T-helper 1 cell treated with Interleukin-12 subunit alpha and Interleukin-12 subunit beta and Interleukin-4 antibody, amounts not matched to agents 30 ng/mL and 1 ng/mL, for 36 hours (primary cell): ENCODE data around the gene ARHGAP26. TPM values are rescaled to one million over a fixed set of nuclear protein-coding genes. Genes with fewer than 3 reads are reported as not detected.

ENCODE experiments used
- intact Hi-C: fragments of 100-400 bp; cut with micrococcal nuclease; formaldehyde crosslinking; loops from one replicate; pipeline ENCODE4 v1.15.1; 2024
- total RNA-seq: library from RNA; stranded (reverse); gene quantifications from 2 replicates; pipeline ENCODE4 v1.2.3, GENCODE V29; 2022

The ARHGAP26 gene
- total RNA-seq, 1 donor from 2014 or later: 31.8 TPM

DNA sequence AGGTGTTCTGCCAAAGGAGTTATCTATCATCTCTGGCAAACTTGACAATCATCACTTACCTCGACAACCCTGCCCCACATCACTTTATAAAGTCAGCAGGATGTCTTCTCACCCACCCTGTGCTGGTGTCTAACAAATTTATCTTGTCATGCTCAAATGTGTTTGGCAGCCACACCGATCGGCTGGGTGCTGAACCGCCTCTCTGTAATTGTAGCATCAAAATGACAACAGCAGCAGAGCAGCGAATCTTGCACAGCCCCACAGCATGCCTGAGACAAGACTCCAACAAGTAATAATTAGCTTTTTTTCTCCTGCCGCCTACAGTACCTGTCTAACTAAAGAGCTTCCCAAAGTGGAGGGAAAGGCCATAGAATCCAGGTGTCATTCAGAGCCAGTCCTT is 457.1 kb downstream of the ARHGAP26 start:
- intact Hi-C loops: no loop called here

DNA sequence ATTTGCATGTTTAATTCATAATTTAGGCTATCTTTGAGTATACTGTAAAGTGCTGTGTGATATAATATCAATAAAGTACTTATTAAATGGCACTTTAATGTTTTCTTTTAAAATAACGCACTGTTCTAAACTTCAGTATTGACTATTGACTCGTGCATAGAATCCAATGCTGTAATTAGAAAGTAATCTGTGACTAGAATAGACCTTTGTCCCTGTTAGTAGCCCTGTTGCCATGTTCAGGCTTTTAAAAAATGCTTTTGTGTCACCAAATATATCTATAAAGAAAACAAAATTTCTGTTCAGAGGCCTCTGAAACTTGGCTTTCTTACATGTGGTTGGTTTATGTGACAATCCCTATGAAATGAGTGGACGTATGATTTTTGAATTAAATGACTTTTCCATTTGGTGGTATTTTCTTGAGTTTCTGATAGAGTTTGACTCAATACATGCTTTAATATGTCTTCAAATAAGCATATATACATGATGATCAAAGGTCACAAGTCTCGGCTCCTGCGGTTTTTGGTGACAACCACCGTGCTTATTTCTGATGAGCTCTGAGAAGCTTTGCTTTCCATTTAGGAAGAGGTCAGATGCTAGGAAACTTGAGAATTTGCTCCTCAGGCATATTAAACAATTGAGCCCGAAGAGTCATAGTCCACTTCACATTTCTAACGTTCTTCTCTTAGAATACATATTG is 458.6 kb downstream of the ARHGAP26 start:
- intact Hi-C loops: no loop called here

DNA sequence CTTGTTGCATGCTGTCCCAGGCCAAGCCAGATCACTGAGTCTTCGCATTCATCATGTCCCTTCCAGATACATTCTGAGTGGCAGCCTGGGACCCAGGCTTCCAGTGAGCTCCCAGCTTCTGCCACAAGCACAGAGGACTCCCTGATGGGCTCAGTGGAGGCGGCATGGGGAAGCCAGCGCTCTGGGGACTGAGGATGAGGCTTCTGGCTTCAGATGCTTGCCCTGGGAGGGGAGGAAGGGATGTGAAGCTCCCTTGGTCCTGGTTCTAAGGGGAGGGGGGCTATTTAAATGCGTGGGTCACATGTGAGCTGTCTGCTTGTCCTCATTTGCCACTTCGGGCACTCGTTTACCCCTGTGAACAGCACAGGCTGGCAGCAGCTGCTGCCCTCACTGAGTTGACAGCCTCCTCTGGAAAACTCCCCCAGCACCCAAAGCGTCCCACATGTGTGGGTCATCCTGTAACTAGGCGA is 459.3 kb downstream of the ARHGAP26 start:
- intact Hi-C loops: no loop called here

DNA sequence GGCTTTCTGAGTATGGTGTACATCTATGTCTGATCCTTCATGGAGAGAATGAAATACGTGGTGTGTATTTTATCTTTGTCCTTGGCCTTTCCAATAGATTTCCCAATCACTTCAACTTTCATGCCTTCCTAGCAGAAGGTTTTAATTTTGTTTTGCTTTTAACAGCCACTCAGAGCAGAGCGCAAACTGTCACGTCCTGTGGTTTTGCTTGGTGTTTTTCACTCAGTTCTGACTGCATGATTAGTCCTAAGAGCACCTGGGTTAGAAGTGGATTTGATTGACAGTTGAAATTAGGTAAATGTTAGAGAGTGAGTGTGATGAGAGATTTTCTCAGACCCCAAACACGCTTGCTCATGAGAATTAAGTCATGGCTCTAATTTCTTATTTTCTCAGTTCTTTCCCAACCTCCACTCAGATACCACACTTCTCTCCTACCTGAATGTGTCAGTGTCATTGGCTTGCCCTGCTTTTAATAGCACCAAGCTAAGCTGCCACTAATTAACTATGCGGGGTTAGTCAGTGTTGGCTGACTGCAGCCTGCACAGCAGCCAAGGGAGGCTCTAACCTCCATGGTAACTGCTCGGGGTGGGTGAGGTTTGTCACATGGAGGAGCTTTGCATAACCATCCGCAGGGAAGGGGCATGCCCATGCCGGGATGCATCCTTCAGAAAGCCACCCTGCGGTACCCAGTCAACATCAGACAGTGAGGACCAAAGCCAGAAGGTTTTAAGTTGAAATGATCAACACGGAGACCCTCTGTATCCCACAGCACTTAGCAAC is 459.9 kb downstream of the ARHGAP26 start:
- intact Hi-C loops: loop anchor here (1.0 kb wide), 2 partner anchors 8 to 47 kb away; no protein-coding TSS in a partner anchor

DNA sequence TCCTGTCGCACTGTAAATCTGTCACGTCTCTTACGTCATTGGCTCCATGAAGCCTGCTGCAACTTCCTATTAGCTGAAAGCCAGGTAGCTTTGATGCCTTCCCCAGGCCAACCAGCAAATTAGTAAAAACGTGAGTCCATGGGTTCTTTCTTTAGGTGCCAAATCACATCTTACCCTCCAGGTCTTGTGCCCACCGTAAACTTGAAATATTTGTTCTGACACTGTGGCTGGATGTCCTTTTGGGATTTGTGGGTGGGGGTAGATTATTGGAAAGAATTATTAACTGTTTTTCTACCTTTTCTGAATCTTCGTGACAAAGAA is 460.5 kb downstream of the ARHGAP26 start:
- intact Hi-C loops: loop anchor here (1.0 kb wide), 2 partner anchors 8 to 47 kb away; no protein-coding TSS in a partner anchor

DNA sequence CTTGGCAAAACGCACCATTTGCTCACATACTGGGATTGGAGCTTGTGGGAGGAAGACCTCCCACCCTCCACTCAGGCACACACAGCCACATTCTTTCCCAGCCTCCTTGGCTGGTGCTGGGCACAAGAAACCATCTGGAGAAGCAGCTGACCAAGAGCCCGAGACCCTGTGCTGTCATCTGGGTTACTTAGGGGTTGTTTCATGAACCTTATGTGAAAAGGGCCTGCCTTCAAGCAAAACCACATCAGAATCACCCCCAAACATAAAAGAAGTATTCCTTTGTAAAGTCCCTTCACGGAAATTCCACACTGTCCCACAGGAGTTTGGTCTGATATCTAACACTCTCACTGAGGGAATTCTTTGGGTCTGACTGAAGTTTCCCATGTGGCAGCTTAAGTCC is 461.2 kb downstream of the ARHGAP26 start:
- intact Hi-C loops: no loop called here

DNA sequence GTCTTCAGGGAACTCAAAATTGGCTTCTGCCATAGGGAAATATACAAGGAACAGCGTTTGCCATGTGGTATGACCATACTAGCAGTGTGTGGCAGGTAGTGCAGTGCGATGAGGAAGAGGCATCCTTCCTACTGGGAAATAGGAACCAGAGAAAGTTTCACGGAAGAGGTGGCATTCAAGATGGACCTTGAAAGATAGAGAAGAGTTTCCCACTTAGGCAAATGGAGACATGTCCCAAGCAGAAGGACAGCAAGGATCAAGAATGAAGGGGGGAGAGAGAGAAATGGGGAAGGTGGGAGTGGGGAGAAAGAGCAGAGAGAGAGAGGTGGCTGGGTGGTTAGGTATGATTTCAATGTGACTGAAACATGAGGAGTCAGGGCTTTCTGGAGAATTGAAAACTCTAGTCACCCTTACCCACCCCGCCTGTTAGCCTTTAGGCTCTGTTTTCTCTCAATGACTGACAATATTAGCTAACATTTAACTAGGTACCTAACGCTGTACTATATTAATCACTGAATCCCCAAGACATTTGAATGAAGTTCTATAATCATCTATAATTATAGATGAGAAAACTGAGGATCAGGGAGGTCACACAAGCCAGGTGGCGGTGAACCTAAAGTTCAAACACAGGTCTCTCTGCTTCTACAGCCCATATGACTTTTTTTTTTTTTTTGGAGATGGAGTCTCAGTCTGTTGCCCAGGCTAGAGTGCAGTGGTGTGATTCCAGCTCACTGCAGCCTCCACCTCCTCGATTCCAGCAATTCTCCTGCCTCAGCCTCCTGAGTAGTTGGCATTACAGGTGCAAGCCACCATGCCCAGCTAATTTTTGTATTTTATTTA is 462.0 kb downstream of the ARHGAP26 start:
- intact Hi-C loops: no loop called here

DNA sequence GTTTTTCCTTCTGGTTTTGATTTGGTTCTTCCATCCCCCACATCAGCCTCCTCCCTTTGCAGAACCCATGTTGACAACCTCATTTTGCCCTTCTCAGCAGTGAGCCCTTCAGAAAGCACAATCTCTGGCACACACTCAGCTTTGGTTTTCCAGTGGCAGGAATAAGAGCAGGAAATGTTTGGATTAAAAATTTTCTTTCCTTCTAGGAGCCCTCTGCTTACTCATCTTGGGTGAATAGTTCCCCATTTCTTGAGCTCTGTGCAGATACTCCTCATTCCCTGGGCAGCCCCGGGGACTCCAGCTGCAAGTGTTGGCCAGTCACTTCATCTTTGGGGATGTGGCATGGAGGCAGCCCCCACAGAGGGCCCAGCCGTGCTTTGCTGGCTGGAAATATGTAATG is 462.9 kb downstream of the ARHGAP26 start:
- intact Hi-C loops: no loop called here

DNA sequence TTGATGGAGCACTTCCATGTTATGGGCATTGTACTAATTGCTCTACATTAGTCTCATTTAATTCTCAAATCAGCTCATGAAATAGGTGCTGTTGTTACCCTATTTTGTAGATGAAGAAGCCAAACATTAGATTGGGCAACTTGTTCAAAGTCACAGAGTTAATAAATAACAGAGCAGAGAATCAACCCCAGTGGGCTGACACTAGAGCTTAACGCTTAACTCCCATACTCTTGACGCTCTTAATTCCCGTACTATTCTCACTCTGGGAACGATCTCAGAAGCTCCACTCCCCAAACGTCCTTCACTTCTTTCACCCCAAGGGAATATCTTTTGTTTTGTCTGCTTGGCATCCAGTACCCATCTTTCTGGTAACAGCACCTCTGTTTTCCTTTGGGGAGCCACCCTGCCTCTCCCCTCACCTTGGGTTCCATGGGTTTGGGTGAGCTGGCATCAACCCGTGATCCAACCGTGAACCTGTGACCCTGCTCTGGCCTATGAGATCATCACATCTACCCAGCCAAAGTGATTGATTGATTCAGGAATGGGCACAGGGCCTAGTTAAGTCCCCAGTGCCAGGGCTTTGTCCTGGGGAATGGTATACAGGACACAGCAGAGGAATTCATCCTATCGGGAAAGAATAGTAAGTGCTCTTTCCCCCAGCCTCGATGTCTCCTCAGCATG is 464.1 kb downstream of the ARHGAP26 start:
- intact Hi-C loops: no loop called here

DNA sequence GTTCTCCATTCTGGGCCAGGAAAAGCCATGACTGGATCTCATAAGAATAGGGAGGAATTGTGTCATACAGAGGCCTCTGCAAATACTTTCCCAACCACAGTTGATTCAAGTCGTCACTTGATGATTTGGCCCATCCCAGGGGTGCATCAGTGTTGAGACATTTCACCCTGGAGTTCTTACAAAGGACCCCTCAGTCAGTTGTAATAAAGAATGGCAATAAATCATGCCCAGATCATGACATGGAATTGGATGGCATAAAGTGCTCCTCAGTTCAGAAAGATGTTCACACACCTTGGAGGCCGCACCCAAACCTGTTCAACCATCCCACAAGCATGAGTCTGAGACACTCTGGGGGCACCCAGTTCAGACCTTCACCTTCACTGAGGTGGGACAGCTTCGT is 465.2 kb downstream of the ARHGAP26 start:
- intact Hi-C loops: no loop called here

DNA sequence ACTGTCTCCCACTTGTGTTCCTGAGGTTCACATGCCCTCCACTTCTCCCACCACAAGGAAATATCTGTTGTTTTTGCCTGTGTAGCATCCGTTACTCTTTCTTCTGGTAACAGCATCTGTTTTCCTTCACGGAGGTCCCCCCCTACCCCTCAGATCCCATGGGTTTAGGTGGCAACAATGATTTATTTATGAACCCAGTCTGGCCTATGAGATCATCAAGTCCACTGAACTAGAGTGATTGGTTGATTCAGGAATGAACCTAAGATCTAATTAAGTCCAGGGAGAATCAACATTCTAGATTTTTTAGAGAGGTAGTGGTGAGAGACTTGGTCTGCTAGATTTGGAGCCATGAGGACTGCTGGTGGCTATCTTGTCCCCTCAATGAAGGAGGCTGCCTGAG is 466.5 kb downstream of the ARHGAP26 start:
- intact Hi-C loops: no loop called here

DNA sequence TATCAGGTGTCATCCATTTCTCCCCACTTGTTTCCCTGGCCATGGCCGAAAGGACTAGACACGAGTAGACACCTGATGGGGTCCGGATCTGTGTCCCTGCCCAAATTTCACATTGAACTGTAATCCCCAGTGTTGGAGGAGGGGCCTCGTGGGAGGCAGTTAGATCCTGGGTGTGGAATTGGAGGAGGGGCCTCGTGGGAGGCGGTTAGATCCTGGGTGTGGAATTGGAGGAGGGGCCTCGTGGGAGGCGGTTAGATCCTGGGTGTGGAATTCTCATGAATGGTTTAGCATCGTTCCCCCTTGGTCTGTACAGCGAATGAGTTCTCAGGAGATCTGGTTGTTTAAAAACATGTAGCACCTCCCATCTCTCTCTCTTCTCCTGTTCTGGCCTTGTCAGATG is 467.5 kb downstream of the ARHGAP26 start:
- intact Hi-C loops: no loop called here

DNA sequence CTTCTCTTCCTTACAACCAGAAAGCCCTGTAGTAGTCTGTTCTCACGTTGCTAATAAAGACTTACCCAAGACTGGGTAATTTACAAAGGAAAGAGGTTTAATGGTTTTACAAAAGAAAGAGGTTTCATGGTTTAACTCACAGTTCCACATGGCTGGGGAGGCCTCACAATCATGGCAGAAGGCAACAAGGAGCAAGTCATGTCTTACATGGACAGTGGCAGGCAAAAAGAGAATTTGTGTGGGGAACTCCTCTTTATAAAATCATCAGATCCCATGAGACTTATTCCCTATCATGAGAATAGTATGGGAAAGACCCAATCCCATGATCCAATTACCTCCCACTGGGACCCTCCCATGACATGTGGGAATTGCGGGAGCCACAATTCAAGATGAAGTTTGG is 468.4 kb downstream of the ARHGAP26 start:
- intact Hi-C loops: no loop called here

DNA sequence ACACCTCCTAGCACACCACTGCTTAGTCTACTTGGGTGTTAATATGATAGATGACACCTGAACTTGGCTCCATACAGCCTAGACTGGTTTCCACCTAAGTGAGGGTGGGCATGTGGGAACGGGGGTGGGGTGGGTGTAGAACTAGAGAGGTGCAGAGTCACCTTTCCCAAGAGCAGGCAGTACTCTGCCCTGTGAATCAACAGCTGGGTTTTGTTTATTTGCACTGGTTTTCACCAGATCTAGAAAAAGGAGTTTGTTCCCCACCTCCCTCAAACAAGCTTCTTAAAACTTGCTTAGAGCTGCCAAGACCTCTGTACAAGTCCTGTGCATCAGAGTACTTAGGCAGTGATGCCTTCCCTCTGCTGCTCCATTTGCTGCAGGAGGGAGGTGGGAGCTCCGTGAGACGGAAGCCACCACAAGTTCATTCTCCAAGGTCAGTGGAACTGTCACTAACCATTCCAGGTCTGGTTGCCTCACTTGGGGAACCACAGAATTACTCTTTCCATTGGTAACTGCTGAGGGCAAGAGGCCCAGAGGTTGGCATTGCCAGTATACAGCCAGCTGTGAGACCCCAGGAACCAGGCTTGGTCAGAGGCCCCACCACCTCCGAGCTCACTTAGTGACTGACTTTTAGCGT is 469.8 kb downstream of the ARHGAP26 start:
- intact Hi-C loops: no loop called here

DNA sequence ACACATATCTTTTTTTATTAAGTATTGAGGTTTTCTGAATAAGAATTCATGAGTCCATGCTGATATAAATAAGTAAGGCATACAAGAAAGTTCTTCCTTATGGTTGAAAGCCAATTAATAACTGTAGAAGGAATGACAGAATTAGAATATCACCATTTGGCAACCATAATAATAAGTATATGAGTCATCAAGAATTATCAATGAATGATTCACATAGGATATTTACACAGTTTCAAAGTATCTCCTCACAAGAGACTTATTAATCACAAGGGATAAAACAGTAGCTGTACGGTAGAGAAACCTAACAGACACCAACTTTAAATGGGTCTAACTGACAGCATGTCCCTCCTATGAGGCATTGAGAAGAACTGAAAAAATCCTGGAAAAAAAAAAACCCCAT is 471.7 kb downstream of the ARHGAP26 start:
- intact Hi-C loops: no loop called here

DNA sequence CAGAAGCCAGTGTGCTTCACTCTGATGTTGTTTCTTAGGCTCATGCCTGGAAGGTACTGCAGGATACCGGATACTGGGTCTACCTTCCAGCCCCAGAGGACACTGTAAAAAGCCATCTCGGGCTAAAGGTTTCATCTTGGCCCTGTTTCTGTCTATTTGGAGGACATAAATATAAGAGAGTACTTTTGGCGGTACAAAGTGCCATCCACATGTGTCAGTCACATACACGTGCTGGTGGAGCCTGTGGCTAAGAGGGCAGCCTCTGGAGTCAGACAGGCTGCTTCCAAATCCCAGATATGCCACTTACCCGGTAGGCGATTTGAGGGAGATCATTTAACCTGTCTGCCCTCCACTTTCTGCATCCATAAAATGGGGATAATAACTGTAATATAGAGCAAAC is 472.9 kb downstream of the ARHGAP26 start:
- intact Hi-C loops: no loop called here

DNA sequence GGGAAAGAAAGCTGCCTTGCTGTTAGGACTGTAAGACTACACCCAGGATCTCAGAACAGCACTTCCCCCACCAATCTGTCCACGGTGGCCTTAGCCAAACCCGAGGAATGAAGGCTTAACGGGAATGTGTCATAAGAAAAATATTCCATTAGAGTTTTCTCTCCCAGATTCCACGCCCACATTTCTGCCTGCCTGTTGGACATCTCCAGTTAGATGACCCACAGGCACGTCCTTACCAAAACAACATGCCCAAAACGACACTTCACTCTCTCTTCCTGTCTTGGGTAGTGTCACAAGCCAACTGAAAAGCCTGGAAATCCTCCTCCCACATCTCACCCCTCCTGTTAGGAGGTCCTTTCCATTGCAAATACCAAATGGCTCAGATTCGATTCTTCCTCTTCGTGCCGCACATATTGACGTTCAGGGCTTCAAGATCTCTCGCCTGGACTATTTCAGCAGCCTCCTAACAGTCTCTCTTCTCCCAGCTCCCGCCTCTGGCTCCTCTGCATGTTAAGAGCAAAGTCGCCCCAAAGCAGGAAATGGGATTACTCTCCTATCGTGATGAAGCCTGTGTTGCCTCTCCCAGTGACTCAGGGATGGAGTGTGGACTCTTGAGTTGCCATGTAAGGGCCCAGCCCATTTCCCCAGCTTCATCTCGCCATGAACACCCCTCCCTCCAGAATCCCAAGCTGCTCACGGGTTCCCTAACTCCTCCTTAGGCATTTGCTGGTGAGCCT is 474.0 kb downstream of the ARHGAP26 start:
- intact Hi-C loops: no loop called here

DNA sequence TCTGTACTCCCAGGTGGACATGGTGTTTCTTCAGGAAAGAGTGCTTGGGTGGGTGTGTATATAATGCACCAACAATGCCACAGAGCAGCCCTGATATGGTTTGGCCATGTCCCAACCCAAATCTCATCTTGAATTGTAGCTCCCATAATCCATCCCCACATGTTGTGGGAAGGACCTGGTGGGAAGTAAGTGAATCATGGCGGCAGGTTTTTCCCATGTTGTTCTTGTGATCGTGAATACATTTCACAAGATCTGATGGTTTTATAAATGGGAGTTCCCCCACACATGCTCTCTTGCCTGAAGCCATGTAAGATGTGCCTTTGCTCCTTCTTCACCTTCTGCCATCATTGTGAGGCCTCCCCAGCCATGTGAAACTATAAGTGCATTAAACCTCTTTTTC is 474.8 kb downstream of the ARHGAP26 start:
- intact Hi-C loops: no loop called here

DNA sequence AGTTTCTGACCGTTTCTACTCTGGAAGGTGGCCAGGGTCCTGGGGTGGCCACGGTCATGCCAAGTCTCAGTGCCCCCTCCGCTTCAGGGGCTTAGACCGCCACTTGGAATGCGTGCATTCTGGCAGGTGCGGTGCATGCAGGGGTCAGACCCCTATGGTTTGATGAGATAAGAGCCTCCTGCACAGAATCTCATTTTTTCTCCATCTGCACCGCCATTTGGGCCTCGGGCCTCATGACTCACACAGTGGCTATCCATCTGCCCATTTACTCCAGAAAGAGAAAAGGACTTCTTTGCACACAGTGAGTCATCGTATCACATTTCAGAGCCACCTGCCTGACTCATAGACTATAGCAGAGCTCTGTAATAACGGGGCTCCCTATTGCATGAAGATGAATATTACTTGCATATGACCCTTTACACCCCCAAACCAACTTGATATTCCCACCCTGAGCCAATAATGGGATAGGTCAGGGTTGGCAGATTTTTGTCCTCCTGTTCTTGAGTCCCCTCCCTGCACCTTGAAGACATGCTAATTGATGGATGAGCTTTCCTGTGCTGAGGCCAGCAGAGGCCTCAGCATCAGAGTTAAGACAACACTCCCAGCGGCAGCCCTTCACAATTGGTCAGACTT is 475.9 kb downstream of the ARHGAP26 start:
- intact Hi-C loops: no loop called here
